ENCODE measurements around the gene RIGI. TPM values are rescaled to one million over a fixed set of nuclear protein-coding genes. Genes with fewer than 3 reads are reported as not detected.

RIGI gene
- total and polyA plus RNA-seq, 2 experiments from 2014 or later, result 2.5 to 5.9 TPM

DNA sequence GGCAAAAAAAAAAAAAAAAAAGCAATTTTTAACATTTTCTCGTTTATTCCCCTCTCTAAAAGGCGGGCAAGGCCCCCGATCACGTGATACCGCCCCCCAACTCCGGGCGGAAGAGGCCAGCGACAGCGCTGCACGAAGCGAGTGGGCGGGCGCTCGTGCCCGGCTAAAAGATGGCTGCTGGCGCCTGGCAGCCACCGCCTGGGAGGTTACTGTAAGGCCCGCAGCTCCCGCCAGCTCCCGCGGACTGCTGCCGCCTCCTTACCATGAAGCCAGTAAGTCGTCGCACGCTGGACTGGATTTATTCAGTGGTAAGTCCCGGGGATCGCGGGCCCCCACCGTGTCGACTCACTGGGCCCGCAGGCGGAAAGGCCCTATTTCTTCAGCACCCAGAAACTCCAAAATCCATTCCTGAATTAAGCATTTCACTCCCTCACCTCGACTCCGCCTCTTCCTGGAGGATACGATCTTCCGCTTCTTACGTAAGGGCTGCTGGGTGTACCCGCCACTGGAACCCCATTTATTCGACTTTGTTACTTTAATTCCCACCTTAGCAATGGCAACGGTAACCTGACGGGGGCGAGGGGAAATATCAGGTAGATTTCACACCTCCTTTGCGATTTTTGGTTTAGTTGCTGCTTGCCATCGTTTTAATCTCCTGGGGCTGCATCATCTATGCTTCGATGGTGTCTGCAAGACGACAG lies 26.3 kb upstream of the RIGI start, which contains the start of the genes SMIM27 and TOPORS:
Gene SMIM27 (plus strand): TSS at position 156 of the 701 bp plus-strand sequence. CDS start 108 bp downstream, at position 264.
Gene TOPORS (minus strand): TSS at position 415 of the 701 bp plus-strand sequence. CDS start 150 bp downstream, at position 265.
- Histone ChIP-seq H3K79me2 (peaks cover 52% of the 10 kb centered on the region), H3K27me3 (no peaks in the 10 kb centered on the region)
- TF ChIP-seq EZH2phosphoT487 (IDR thresholded peaks at IDR 0.05; ENCODE audit: low read depth, severe bottlenecking, unreplicated experiment), result no peak
- TF ChIP-seq, protein P1, sequence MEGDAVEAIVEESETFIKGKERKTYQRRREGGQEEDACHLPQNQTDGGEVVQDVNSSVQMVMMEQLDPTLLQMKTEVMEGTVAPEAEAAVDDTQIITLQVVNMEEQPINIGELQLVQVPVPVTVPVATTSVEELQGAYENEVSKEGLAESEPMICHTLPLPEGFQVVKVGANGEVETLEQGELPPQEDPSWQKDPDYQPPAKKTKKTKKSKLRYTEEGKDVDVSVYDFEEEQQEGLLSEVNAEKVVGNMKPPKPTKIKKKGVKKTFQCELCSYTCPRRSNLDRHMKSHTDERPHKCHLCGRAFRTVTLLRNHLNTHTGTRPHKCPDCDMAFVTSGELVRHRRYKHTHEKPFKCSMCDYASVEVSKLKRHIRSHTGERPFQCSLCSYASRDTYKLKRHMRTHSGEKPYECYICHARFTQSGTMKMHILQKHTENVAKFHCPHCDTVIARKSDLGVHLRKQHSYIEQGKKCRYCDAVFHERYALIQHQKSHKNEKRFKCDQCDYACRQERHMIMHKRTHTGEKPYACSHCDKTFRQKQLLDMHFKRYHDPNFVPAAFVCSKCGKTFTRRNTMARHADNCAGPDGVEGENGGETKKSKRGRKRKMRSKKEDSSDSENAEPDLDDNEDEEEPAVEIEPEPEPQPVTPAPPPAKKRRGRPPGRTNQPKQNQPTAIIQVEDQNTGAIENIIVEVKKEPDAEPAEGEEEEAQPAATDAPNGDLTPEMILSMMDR (IDR thresholded peaks at IDR 0.05; ENCODE audit: poor library complexity), result no peak
- no peak for TF ChIP-seq EZH2 (IDR thresholded peaks at IDR 0.05; ENCODE audit: borderline replicate concordance)

DNA sequence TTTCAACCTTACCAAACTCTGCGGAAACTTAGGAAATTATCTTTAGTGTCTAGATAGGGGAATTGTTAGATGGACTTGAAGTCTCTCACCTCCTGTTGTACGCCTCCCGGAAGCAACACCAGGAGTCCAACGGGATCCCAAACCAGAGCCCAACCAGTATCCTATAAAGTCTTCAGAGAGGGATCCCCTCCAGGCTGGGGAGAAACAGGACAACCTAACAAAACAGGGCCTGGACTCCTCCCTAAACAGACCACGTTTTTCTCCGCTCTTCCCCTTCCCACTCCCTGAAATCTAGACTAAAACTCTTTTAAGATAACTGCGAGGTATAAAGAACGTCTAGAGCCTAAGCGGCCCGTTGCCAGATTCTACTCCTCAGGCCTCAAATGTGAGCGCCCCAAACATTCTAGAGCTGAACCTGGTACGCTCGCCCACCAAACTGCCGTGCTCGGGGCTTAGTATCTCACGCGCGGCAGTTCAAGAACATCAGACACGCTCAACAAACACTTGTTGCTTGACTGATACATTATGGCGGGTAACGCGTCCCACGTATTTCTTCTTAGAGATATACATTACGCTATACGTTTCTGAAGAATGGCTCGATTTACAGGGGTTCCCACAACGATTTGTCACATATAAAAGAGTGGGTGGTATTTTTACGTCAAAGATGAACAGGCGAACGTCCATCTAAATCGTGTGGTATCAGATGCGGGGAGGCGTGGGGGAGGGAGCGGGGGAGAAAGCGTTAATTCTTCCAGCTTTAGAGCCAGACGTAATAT lies 25.5 kb upstream of the RIGI start:
- H2AFZ ChIP-seq, result peak overlapping the region; percentile 23
- peak overlapping the region; percentile 76 for H3K4me2 ChIP-seq
- H3K36me3 ChIP-seq (replicated peaks; ENCODE audit: insufficient read depth, low read depth), result no peaks in the 10 kb centered on the region
- WGBS (ENCODE audit: low lambda C conversion rate, missing lambda C conversion rate), result under 1% methylated on average over 36 of the region's 36 CpGs
- H3K4me1 ChIP-seq (ENCODE audit: insufficient read depth), result peaks cover 17% of the 10 kb centered on the region
- TF ChIP-seq EZH2phosphoT487 (IDR thresholded peaks at IDR 0.05; ENCODE audit: low read depth, severe bottlenecking, unreplicated experiment) (no peak), EZH2 (IDR thresholded peaks at IDR 0.05; ENCODE audit: borderline replicate concordance) (no peak)
- TF ChIP-seq, protein P1 (IDR thresholded peaks at IDR 0.05; ENCODE audit: poor library complexity), result no peak
- H3K4me3 ChIP-seq, result peak overlapping the region; percentile 49
- no peaks in the 10 kb centered on the region for H3K9me2 ChIP-seq (replicated peaks; ENCODE audit: insufficient read depth)
- H4K20me1 ChIP-seq (ENCODE audit: insufficient read depth, poor library complexity, severe bottlenecking), result peaks cover 32% of the 10 kb centered on the region
- H3K27ac ChIP-seq, result peak overlapping the region; percentile 100
- H3K9me3 ChIP-seq (ENCODE audit: low read depth), result no peaks in the 10 kb centered on the region
- peak; percentile 56 for DNase-seq (ENCODE audit: low spot score)
- peaks cover 61% of the 10 kb centered on the region for H3K79me2 ChIP-seq
- H3K27me3 ChIP-seq, result no peaks in the 10 kb centered on the region

More for the DNA sequence above, 26.3 kb upstream of the RIGI start, which contains the start of the genes SMIM27 and TOPORS:
- H3K27ac ChIP-seq, result peak within 1 kb of the TSS; percentile 100
- H3K9me2 ChIP-seq (replicated peaks; ENCODE audit: insufficient read depth), result no peaks in the 10 kb centered on the region
- H3K4me3 ChIP-seq, result peak within 1 kb of the TSS; percentile 74
- no peaks in the 10 kb centered on the region for H3K9me3 ChIP-seq (ENCODE audit: low read depth)
- peaks cover 17% of the 10 kb centered on the region for H3K4me1 ChIP-seq (ENCODE audit: insufficient read depth)
- peak within 1 kb of the TSS; percentile 76 for H3K4me2 ChIP-seq
- peak; percentile 97 for DNase-seq (ENCODE audit: low spot score)
- 2% methylated on average over 46 of the region's 46 CpGs for WGBS (ENCODE audit: low lambda C conversion rate, missing lambda C conversion rate)
- peak within 1 kb of the TSS; percentile 83 for H2AFZ ChIP-seq
- H4K20me1 ChIP-seq (ENCODE audit: insufficient read depth, poor library complexity, severe bottlenecking), result peaks cover 25% of the 10 kb centered on the region
- H3K36me3 ChIP-seq (replicated peaks; ENCODE audit: insufficient read depth, low read depth), result no peaks in the 10 kb centered on the region

DNA sequence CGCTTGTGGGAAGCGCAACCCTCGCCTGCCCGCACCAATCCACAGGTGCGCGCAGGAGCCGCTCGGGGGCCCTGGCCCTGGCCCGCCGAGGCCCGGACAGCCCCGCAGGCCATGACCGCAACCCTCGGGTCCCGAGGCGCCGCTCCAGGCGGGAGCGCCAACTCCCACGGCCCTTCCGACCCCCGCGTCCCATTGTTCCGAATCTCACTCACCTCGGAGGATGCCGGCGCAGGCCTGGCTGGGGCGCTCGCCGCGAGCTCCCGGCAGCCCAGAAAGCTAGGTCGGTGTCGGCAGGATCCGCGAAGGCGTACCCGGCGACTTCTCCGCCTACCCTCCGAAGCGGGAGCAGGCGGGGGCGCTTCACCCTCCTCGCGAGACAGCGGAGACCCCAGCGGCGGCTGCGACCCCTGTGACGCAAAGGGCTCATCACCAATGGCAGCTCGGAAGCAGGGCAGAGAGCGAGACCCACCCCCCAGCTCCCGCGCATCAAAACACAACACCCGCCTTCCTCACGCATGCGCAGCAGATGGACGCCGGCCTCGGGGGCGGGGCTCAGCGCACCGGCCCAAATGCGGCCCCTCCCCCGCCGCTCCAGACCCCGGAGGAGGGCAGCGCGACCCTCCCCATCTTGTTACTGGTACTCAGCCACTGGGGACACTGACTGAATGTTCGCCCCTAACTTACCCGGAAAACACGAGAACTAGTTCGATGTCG lies 24.7 kb upstream of the RIGI start:
- Histone ChIP-seq H3K4me1 (ENCODE audit: insufficient read depth) (peaks cover 17% of the 10 kb centered on the region), H2AFZ (peak overlapping the region; percentile 30), H3K9me3 (ENCODE audit: low read depth) (no peaks in the 10 kb centered on the region), H3K36me3 (replicated peaks; ENCODE audit: insufficient read depth, low read depth) (no peaks in the 10 kb centered on the region), H3K9me2 (replicated peaks; ENCODE audit: insufficient read depth) (no peaks in the 10 kb centered on the region), H4K20me1 (ENCODE audit: insufficient read depth, poor library complexity, severe bottlenecking) (peaks cover 40% of the 10 kb centered on the region), H3K4me3 (peak overlapping the region; percentile 66), H3K27me3 (no peaks in the 10 kb centered on the region), H3K27ac (peak overlapping the region; percentile 100), H3K4me2 (peak overlapping the region; percentile 76), H3K79me2 (peaks cover 67% of the 10 kb centered on the region)
- TF ChIP-seq EZH2phosphoT487 (IDR thresholded peaks at IDR 0.05; ENCODE audit: low read depth, severe bottlenecking, unreplicated experiment) (no peak), EZH2 (IDR thresholded peaks at IDR 0.05; ENCODE audit: borderline replicate concordance) (no peak)
- TF ChIP-seq, protein P1 (IDR thresholded peaks at IDR 0.05; ENCODE audit: poor library complexity), result peak; percentile 17
- DNase-seq (ENCODE audit: low spot score), result peak; percentile 96
- WGBS (ENCODE audit: low lambda C conversion rate, missing lambda C conversion rate), result under 1% methylated on average over 70 of the region's 75 CpGs

Data from hepatocyte (in vitro differentiated cells).